CD4-positive, alpha-beta memory T cell (primary cell): ENCODE measurements around the gene CD34. TPM values are rescaled to one million over a fixed set of nuclear protein-coding genes. Genes with fewer than 3 reads are reported as not detected.

Source experiments
- CTCF ChIA-PET: fragments of 350-600 bp; sonication (Branson Sonifier 250); formaldehyde crosslinking; loops from one replicate; lab custom pipeline; 2021; ENCODE audit warnings: inconsistent platforms; ENCODE audit not compliant: partially characterized antibody; lab: Charles Lee
- POLR2A ChIA-PET: fragments of 350-600 bp; sonication (Branson Sonifier 250); formaldehyde crosslinking; loops from one replicate; lab custom pipeline; 2021; ENCODE audit not compliant: partially characterized antibody; lab: Charles Lee
- DNase-seq, 5 donors: peaks; one replicate each; pipeline versions ENCODE4 v3.0.0 to v3.0.0-alpha.2; 2020 to 2022; ENCODE audit warnings: mixed read lengths in 1 of 5
- H3K27ac ChIP-seq: one replicate; pipeline ENCODE4 v1.7.0; 2013; ENCODE audit warnings: low read depth, low read length
- H3K27me3 ChIP-seq: 2 replicates; pipeline ENCODE4 v1.7.0; 2013; ENCODE audit warnings: mild to moderate bottlenecking, low read length, moderate library complexity; ENCODE audit not compliant: insufficient read depth
- H3K36me3 ChIP-seq: 2 replicates; pipeline ENCODE4 v1.7.0; 2013; ENCODE audit warnings: mild to moderate bottlenecking, low read length, moderate library complexity; ENCODE audit not compliant: insufficient read depth
- H3K4me1 ChIP-seq: 2 replicates; pipeline ENCODE4 v1.7.0; 2013; ENCODE audit warnings: mild to moderate bottlenecking, low read length, moderate library complexity; ENCODE audit not compliant: insufficient read depth
- H3K4me3 ChIP-seq, 2 donors: one replicate each; pipeline ENCODE4 v1.7.0; 2013; ENCODE audit warnings: low read length in 2 of 2, mild to moderate bottlenecking in 1 of 2
- H3K9me3 ChIP-seq, 2 donors: one replicate each; pipeline ENCODE4 v1.7.0; 2013; ENCODE audit warnings: low read length in 2 of 2, control low read depth in 1 of 2; ENCODE audit not compliant: control insufficient read depth in 1 of 2
- H3K27ac Mint-ChIP-seq, 7 donors: one replicate each; pipeline ENCODE4 v1.8.0; 2020 to 2021; ENCODE audit warnings: mixed read lengths in 7 of 7, mild to moderate bottlenecking in 6 of 7, inconsistent platforms in 3 of 7, moderate library complexity in 3 of 7
- H3K27me3 Mint-ChIP-seq, 2 donors: one replicate each; pipeline ENCODE4 v1.8.0; 2020 to 2021; ENCODE audit warnings: mixed read lengths in 2 of 2
- H3K36me3 Mint-ChIP-seq, 2 donors: one replicate each; pipeline ENCODE4 v1.8.0; 2020 to 2021; ENCODE audit warnings: mixed read lengths in 2 of 2, inconsistent platforms in 1 of 2, mild to moderate bottlenecking in 1 of 2
- H3K4me1 Mint-ChIP-seq, 4 donors: one replicate each; pipeline ENCODE4 v1.8.0; 2020 to 2021; ENCODE audit warnings: mixed read lengths in 4 of 4, mild to moderate bottlenecking in 1 of 4
- H3K4me3 Mint-ChIP-seq, 8 donors: one replicate each; pipeline ENCODE4 v1.8.0; 2020 to 2021; ENCODE audit warnings: mixed read lengths in 8 of 8, mild to moderate bottlenecking in 7 of 8, moderate library complexity in 6 of 8, inconsistent platforms in 3 of 8
- H3K9me3 Mint-ChIP-seq, 8 donors: one replicate each; pipeline ENCODE4 v1.8.0; 2020 to 2021; ENCODE audit warnings: mixed read lengths in 8 of 8, mild to moderate bottlenecking in 5 of 8, inconsistent platforms in 3 of 8, moderate library complexity in 1 of 8
- intact Hi-C: fragments of 100-400 bp; cut with micrococcal nuclease; formaldehyde crosslinking; loops from one replicate; pipeline ENCODE4 v1.15.1; 2023
- polyA plus RNA-seq, 2 donors: library from polyadenylated mRNA; unstranded; fragments of 300-500 nt; fragmentation: Illumina TruSeq; gene quantifications; one replicate each; pipeline ENCODE4 v1.2.3, GENCODE V29; 2021
- total RNA-seq, 2 experiments: library from RNA; stranded (reverse); gene quantifications; one replicate each; pipeline ENCODE4 v1.2.3, GENCODE V29; 2021

CD34 gene
- total and polyA plus RNA-seq, 4 experiments from 2014 or later = 0.03 TPM; not detected in 3

DNA sequence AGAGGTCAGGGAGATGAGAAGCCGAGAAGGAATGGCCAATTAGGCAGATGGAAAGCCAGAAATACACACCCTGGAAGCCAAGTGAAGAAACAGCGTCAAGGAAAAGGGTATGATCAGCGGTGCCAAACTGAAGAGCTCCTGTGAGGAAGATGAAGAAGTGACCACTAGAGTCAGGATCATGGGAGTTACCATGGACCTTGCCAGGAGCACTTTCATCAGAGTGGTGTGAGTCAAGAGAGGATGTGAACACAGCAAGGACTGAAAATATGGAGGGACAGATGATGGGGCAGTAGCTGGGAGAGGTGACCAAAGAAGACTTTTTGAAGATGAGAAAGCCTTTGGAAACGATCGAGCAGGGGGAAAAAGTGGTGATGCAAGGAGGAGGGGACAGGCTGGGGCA is 50.4 kb downstream of the CD34 start:
- intact Hi-C loops = no loop called here
- Histone ChIP-seq H3K4me1 (peaks cover 96% of the 10 kb centered on the region), H3K27ac (peak overlapping the region; percentile 18), H3K4me3 (no peak overlapping the region), H3K27me3 (no peaks in the 10 kb centered on the region), H3K9me3 (no peaks in the 10 kb centered on the region), H3K36me3 (peaks cover 10% of the 10 kb centered on the region)
- peaks cover 53 to 64% (median 59%) of the 10 kb centered on the region in 4 donors for H3K4me1 Mint-ChIP-seq
- DNase-seq = no peak
- H3K27ac Mint-ChIP-seq = no peak overlapping the region
- peaks cover 35 to 47% of the 10 kb centered on the region in 2 donors for H3K36me3 Mint-ChIP-seq
- no peaks in the 10 kb centered on the region for H3K9me3 Mint-ChIP-seq
- H3K27me3 Mint-ChIP-seq = no peaks in the 10 kb centered on the region
- ChIA-PET CTCF (interaction anchor here (1.1 to 19.5 kb wide), 4 partner anchors 9 to 31 kb away, joined by 3 to 494 read pairs (median 8); no protein-coding TSS in a partner anchor), POLR2A (interaction anchor here (0.8 to 16.6 kb wide), 2 partner anchors 10 to 33 kb away, joined by 3 to 374 read pairs; no protein-coding TSS in a partner anchor)
- H3K4me3 Mint-ChIP-seq = no peak overlapping the region

DNA sequence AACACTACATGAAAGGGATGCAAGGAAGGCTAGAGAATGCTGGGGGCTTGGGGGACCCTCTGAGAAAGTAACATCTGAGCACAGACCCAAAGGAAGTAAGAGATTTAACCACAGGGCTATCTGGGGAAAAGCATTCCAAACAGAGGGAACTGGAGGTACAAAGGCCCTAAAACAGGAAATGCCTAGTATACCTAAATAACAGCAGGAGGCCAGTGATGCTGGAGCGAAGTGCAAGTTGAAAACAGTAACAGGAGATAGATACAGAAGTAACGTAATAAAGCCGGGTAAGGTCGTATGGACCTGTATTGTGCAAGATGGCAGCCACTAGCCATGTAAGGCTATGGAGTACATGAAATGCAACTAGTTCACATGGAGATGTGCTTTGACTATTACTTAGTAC is 52.1 kb downstream of the CD34 start:
- Mint-ChIP-seq H3K4me1 (peaks cover 48 to 60% (median 54%) of the 10 kb centered on the region in 4 donors), H3K27ac (no peak overlapping the region), H3K36me3 (peaks cover 40% of the 10 kb centered on the region in 2 donors), H3K9me3 (no peaks in the 10 kb centered on the region), H3K4me3 (no peak overlapping the region), H3K27me3 (no peaks in the 10 kb centered on the region)
- Histone ChIP-seq H3K9me3 (no peaks in the 10 kb centered on the region), H3K36me3 (peaks cover 10% of the 10 kb centered on the region), H3K27me3 (no peaks in the 10 kb centered on the region), H3K4me3 (no peak overlapping the region), H3K4me1 (peaks cover 93% of the 10 kb centered on the region), H3K27ac (no peak overlapping the region)
- ChIA-PET POLR2A (interaction anchor here (1.5 to 16.6 kb wide), 2 partner anchors 11 to 32 kb away, joined by 3 to 374 read pairs; no protein-coding TSS in a partner anchor), CTCF (interaction anchor here (1.0 to 19.5 kb wide), 4 partner anchors 11 to 60 kb away, joined by 3 to 494 read pairs (median 4); no protein-coding TSS in a partner anchor)
- DNase-seq = no peak
- intact Hi-C loops = no loop called here

DNA sequence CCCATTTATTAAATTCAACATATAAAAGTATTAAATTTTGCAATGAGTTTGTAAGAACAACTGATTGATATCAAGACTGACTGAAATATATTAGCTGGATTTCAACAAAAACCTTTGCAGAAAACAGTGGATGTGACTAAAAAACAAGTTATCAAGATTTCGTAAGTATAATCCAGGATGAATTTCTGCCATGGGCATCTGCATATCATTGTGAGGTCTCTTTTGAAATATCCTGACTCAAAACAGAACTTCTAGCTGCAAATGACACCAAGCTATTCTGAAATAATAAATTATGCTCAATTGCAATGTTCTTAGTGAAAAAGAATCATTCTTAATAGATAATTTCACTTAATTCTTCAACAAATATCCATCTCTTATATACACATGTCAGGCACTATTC is 52.6 kb downstream of the CD34 start:
- Mint-ChIP-seq H3K36me3 (peaks cover 39 to 42% of the 10 kb centered on the region in 2 donors), H3K9me3 (no peaks in the 10 kb centered on the region), H3K4me3 (no peak overlapping the region), H3K27ac (no peak overlapping the region), H3K4me1 (peaks cover 49 to 61% (median 55%) of the 10 kb centered on the region in 4 donors), H3K27me3 (no peaks in the 10 kb centered on the region)
- ChIA-PET CTCF (interaction anchor here (0.9 to 19.5 kb wide), 4 partner anchors 11 to 59 kb away, joined by 3 to 494 read pairs (median 4); no protein-coding TSS in a partner anchor), POLR2A (interaction anchor here (0.9 to 16.6 kb wide), 3 partner anchors 10 to 31 kb away, joined by 3 to 374 read pairs (median 3); no protein-coding TSS in a partner anchor)
- Histone ChIP-seq H3K9me3 (no peaks in the 10 kb centered on the region), H3K4me3 (no peak overlapping the region), H3K36me3 (peaks cover 10% of the 10 kb centered on the region), H3K27ac (no peak overlapping the region), H3K27me3 (no peaks in the 10 kb centered on the region), H3K4me1 (peaks cover 93% of the 10 kb centered on the region)
- intact Hi-C loops = no loop called here
- no peak for DNase-seq

DNA sequence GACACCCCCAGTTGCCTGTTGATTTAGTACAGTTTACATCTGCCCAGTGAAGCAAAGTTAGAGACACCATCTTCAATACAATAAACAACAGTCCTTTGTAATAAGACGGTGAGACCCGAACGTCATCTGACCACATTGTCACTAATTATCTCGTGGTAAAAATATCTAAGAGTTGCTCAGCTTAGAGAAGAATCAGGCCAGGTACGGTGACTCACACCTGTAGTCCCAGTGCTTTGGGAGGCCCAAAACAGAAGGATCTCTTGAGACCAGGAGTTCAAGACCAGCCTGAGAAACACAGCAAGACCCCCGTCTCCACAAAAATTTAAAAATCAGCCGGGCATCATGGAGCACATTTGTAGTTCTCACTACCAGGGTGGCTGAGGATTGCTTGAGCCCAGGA is 53.5 kb downstream of the CD34 start:
- H3K27ac ChIP-seq = no peak overlapping the region
- H3K4me3 ChIP-seq = no peak overlapping the region
- H3K4me1 ChIP-seq = peaks cover 93% of the 10 kb centered on the region
- H3K36me3 ChIP-seq = peaks cover 10% of the 10 kb centered on the region
- POLR2A ChIA-PET = interaction anchor here (0.9 to 16.6 kb wide), 2 partner anchors 16 to 30 kb away, joined by 3 to 374 read pairs; no protein-coding TSS in a partner anchor
- Mint-ChIP-seq H3K4me3 (peak overlapping the region in 1 of 8 donors; percentile 17), H3K9me3 (no peaks in the 10 kb centered on the region), H3K27me3 (no peaks in the 10 kb centered on the region), H3K4me1 (peaks cover 47 to 61% (median 55%) of the 10 kb centered on the region in 4 donors), H3K27ac (peak overlapping the region in 2 of 7 donors; percentile 10 to 75), H3K36me3 (peaks cover 37 to 44% of the 10 kb centered on the region in 2 donors)
- no peaks in the 10 kb centered on the region for H3K27me3 ChIP-seq
- no peaks in the 10 kb centered on the region for H3K9me3 ChIP-seq
- DNase-seq = no peak
- CTCF ChIA-PET = interaction anchor here (0.9 to 19.5 kb wide), 4 partner anchors 12 to 59 kb away, joined by 3 to 494 read pairs (median 4); no protein-coding TSS in a partner anchor
- intact Hi-C loops = no loop called here

DNA sequence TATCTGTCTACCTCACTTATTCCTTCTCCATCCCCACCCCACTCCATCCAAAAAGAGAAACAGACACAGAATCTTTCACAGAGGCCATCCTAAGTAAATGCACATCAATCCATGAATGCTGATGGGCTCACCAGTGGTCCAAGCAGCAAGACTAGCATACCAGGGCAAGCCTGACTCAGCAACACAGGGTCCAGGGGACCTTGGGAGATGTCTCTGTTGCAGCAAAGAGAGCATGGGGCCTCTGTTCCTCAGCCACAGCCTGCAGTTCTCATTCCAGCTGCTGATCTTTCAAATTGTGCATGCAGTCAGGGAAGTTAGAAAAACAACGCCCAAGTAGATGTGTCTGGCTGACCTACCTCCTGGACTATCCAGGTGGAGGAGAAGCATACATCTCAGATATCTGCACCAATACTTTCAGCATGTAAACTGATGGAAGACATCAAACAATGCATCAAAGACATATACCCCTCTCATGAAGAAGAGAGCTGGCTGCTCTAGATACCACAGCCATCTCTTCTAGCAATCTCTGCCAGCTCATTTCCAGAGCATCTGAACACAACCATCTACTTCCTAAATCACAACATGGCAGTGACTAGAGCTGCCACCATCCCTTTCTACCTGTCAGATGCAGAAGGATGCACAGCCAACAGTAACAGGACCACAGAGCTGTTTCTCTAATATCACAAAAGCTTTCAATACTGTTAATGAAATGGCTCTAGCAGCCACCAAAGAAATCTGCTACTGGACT is 54.5 kb downstream of the CD34 start:
- DNase-seq = no peak
- Mint-ChIP-seq H3K27ac (peak overlapping the region in 6 of 7 donors; percentile 8 to 87 (median 50)), H3K27me3 (no peaks in the 10 kb centered on the region), H3K9me3 (no peaks in the 10 kb centered on the region), H3K4me3 (peak overlapping the region in 3 of 8 donors; percentile 5 to 76 (median 53)), H3K4me1 (peaks cover 45 to 61% (median 54%) of the 10 kb centered on the region in 4 donors), H3K36me3 (peaks cover 27 to 46% of the 10 kb centered on the region in 2 donors)
- H3K27ac ChIP-seq = no peak overlapping the region
- intact Hi-C loops = no loop called here
- H3K36me3 ChIP-seq = peaks cover 10% of the 10 kb centered on the region
- peaks cover 93% of the 10 kb centered on the region for H3K4me1 ChIP-seq
- H3K9me3 ChIP-seq = no peaks in the 10 kb centered on the region
- CTCF ChIA-PET = interaction anchor here (1.1 kb wide), 1 partner anchor 29 kb away, joined by 4 read pairs; no protein-coding TSS in a partner anchor
- POLR2A ChIA-PET = interaction anchor here (1.8 to 16.6 kb wide), 2 partner anchors 12 to 29 kb away, joined by 6 to 374 read pairs; no protein-coding TSS in a partner anchor
- no peak overlapping the region for H3K4me3 ChIP-seq
- H3K27me3 ChIP-seq = no peaks in the 10 kb centered on the region

DNA sequence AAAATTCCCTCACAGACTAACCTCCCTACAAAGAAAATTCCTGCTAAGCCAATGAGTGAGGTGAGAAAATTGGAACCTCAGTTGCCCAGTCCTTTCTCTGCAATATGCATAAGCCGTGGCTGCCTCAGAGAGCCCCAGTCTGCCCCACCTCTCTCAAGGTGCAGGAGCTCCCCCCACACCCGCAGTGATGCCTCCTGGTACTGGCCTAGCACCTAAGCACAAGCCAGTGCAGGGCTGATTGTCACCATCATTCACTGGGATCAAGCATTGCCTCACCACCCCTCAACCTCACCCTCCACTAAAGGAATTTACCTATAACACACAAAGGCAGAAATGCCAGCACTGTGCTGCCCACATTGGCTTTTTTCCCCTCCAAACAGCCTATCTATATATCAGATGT is 56.9 kb downstream of the CD34 start:
- Histone ChIP-seq H3K36me3 (no peaks in the 10 kb centered on the region), H3K9me3 (no peaks in the 10 kb centered on the region), H3K27me3 (no peaks in the 10 kb centered on the region), H3K4me3 (no peak overlapping the region), H3K27ac (no peak overlapping the region), H3K4me1 (peaks cover 96% of the 10 kb centered on the region)
- Mint-ChIP-seq H3K36me3 (peaks cover 35 to 62% of the 10 kb centered on the region in 2 donors), H3K27ac (peak overlapping the region in 3 of 7 donors; percentile 46 to 87 (median 53)), H3K27me3 (no peaks in the 10 kb centered on the region), H3K9me3 (no peaks in the 10 kb centered on the region), H3K4me3 (peak overlapping the region in 3 of 8 donors; percentile 43 to 67 (median 45)), H3K4me1 (peaks cover 66 to 84% (median 75%) of the 10 kb centered on the region in 4 donors)
- ChIA-PET POLR2A (interaction anchor here (0.5 to 16.6 kb wide), 4 partner anchors 11 to 1989 kb away, joined by 3 to 374 read pairs (median 4); no protein-coding TSS in a partner anchor), CTCF (interaction anchor here (5.2 kb wide), 1 partner anchor 15 kb away, joined by 19 read pairs; no protein-coding TSS in a partner anchor)
- DNase-seq = no peak
- intact Hi-C loops = no loop called here
